Measurements from ENCODE around the gene CASZ1.

CASZ1 gene

GRCh38 chr1:10709165-10709564 is 87.3 kb downstream of the CASZ1 start:
- H3K27ac ChIP-seq, result no peak overlapping the region
- TF ChIP-seq CTCF (conservative IDR thresholded peaks at IDR 0.05; ENCODE audit: low read depth, low read length), result no peak
- H4K20me1 ChIP-seq (ENCODE audit: insufficient read depth), result no peaks in the 10 kb centered on the region
- no peaks in the 10 kb centered on the region for H3K36me3 ChIP-seq (ENCODE audit: insufficient read depth)
- H3K4me2 ChIP-seq, result no peak overlapping the region
- no peak overlapping the region for H3K4me3 ChIP-seq (IDR thresholded peaks at IDR 0.05; ENCODE audit: insufficient read depth, low read depth, low read length)
- H3K4me1 ChIP-seq (ENCODE audit: low read depth, poor library complexity, severe bottlenecking), result no peaks in the 10 kb centered on the region
- H2AFZ ChIP-seq (ENCODE audit: low read depth), result no peak overlapping the region
- peaks cover 100% of the 10 kb centered on the region for H3K27me3 ChIP-seq (ENCODE audit: insufficient read depth, low read depth)
- H3K79me2 ChIP-seq (ENCODE audit: insufficient read depth, low read depth), result no peaks in the 10 kb centered on the region
- no peak overlapping the region for H3K9ac ChIP-seq

- Histone ChIP-seq H4K20me1 (ENCODE audit: insufficient read depth) (no peaks in the 10 kb centered on the region), H3K4me3 (IDR thresholded peaks at IDR 0.05; ENCODE audit: insufficient read depth, low read depth, low read length) (no peak overlapping the region), H3K27me3 (ENCODE audit: insufficient read depth, low read depth) (peaks cover 100% of the 10 kb centered on the region), H3K4me2 (no peak overlapping the region), H3K4me1 (ENCODE audit: low read depth, poor library complexity, severe bottlenecking) (no peaks in the 10 kb centered on the region), H3K27ac (no peak overlapping the region), H3K79me2 (ENCODE audit: insufficient read depth, low read depth) (no peaks in the 10 kb centered on the region), H3K36me3 (ENCODE audit: insufficient read depth) (no peaks in the 10 kb centered on the region), H2AFZ (ENCODE audit: low read depth) (no peak overlapping the region), H3K9ac (no peak overlapping the region)
- no peak for TF ChIP-seq CTCF (conservative IDR thresholded peaks at IDR 0.05; ENCODE audit: low read depth, low read length)
Observed at GRCh38 chr1:10708757-10709156, 87.7 kb downstream of the CASZ1 start.

- TF ChIP-seq CTCF (conservative IDR thresholded peaks at IDR 0.05; ENCODE audit: low read depth, low read length), result no peak
Observed at GRCh38 chr1:10707208-10707607, 89.2 kb downstream of the CASZ1 start.

GRCh38 chr1:10706376-10706913 is 90.0 kb downstream of the CASZ1 start:
- Histone ChIP-seq H2AFZ (ENCODE audit: low read depth) (no peak overlapping the region), H3K4me1 (ENCODE audit: low read depth, poor library complexity, severe bottlenecking) (no peaks in the 10 kb centered on the region), H4K20me1 (ENCODE audit: insufficient read depth) (no peaks in the 10 kb centered on the region), H3K27ac (no peak overlapping the region), H3K4me2 (no peak overlapping the region), H3K27me3 (ENCODE audit: insufficient read depth, low read depth) (peaks cover 100% of the 10 kb centered on the region), H3K4me3 (IDR thresholded peaks at IDR 0.05; ENCODE audit: insufficient read depth, low read depth, low read length) (no peak overlapping the region), H3K9ac (no peak overlapping the region), H3K79me2 (ENCODE audit: insufficient read depth, low read depth) (no peaks in the 10 kb centered on the region), H3K36me3 (ENCODE audit: insufficient read depth) (no peaks in the 10 kb centered on the region)
- no peak for TF ChIP-seq CTCF (conservative IDR thresholded peaks at IDR 0.05; ENCODE audit: low read depth, low read length)

More at GRCh38 chr1:10707208-10707607, 89.2 kb downstream of the CASZ1 start:
- no peak overlapping the region for H3K27ac ChIP-seq
- no peaks in the 10 kb centered on the region for H4K20me1 ChIP-seq (ENCODE audit: insufficient read depth)
- H3K79me2 ChIP-seq (ENCODE audit: insufficient read depth, low read depth), result no peaks in the 10 kb centered on the region
- H3K4me3 ChIP-seq (IDR thresholded peaks at IDR 0.05; ENCODE audit: insufficient read depth, low read depth, low read length), result no peak overlapping the region
- no peak overlapping the region for H3K4me2 ChIP-seq
- H3K27me3 ChIP-seq (ENCODE audit: insufficient read depth, low read depth), result peaks cover 100% of the 10 kb centered on the region
- no peak overlapping the region for H2AFZ ChIP-seq (ENCODE audit: low read depth)
- no peaks in the 10 kb centered on the region for H3K36me3 ChIP-seq (ENCODE audit: insufficient read depth)
- no peak overlapping the region for H3K9ac ChIP-seq
- no peaks in the 10 kb centered on the region for H3K4me1 ChIP-seq (ENCODE audit: low read depth, poor library complexity, severe bottlenecking)
